ENCODE data around the gene ZBTB20.

Gene ZBTB20

GRCh38 chr3:114626751-114627150 is 520.3 kb downstream of the ZBTB20 start:
- no peak for DNase-seq (ENCODE audit: low spot score)
- no peak for TF ChIP-seq CTCF (IDR thresholded peaks at IDR 0.05; ENCODE audit: extremely low read depth, insufficient read depth, missing control alignments)
- in situ Hi-C loops (cut with MboI; ENCODE audit: low pct_unique_long_range_greater_than_20kb, low sequenced_read_pairs, unreplicated experiment), result no loop called here

DNA sequence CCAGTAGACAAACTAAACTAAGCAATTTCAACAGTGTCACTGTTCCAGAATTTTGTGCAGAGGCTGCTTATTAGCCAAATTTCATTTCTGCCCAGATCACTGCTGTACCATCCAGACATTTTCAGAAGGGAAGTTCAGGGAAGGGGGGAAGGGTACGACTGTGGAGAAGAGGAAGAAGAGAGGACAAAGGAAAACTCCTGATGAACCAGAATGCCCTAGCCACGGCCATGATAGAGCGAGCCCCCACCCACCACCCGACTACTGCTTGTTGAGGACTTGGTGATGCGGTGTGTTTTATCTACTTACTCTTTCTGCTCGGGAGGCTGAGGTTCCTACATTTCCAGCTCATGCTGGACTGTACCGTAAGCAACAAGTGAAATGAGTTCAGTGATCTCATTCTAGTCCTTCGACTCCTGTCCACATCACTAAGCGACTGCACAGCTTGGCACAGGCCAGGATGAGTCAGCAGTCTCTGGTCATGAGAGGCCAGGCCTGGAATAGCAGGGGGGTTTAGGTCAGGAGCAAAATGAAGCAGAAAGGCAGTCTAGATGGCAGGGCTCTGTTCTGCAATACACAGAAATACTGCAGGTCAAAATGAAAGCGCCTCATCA is 522.4 kb downstream of the ZBTB20 start:
- in situ Hi-C loops (cut with MboI; ENCODE audit: low pct_unique_long_range_greater_than_20kb, low sequenced_read_pairs, unreplicated experiment), result no loop called here
- no peak for DNase-seq (ENCODE audit: low spot score)
- TF ChIP-seq CTCF (IDR thresholded peaks at IDR 0.05; ENCODE audit: extremely low read depth, insufficient read depth, missing control alignments), result no peak

DNA sequence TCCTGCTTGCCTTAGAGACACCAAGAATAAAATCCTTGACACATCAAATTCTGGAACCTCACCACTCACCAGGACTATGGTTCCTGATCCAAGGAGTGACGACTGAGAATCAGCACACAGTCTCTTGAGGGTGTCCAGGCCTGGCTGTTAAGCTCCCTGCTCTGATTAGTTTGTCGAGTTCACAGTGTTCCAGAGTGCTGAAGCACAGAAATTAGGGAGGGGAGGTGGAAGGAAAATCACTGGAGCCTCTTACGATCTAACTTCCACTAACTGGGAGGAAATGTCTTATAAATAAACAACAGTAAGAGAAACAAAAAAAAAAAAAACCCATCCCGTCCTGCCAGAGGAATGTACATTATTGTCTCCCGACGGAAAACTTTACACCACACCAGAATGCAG is 523.0 kb downstream of the ZBTB20 start:
- in situ Hi-C loops (cut with MboI; ENCODE audit: low pct_unique_long_range_greater_than_20kb, low sequenced_read_pairs, unreplicated experiment), result no loop called here
- no peak for TF ChIP-seq CTCF (IDR thresholded peaks at IDR 0.05; ENCODE audit: extremely low read depth, insufficient read depth, missing control alignments)
- DNase-seq (ENCODE audit: low spot score), result no peak

DNA sequence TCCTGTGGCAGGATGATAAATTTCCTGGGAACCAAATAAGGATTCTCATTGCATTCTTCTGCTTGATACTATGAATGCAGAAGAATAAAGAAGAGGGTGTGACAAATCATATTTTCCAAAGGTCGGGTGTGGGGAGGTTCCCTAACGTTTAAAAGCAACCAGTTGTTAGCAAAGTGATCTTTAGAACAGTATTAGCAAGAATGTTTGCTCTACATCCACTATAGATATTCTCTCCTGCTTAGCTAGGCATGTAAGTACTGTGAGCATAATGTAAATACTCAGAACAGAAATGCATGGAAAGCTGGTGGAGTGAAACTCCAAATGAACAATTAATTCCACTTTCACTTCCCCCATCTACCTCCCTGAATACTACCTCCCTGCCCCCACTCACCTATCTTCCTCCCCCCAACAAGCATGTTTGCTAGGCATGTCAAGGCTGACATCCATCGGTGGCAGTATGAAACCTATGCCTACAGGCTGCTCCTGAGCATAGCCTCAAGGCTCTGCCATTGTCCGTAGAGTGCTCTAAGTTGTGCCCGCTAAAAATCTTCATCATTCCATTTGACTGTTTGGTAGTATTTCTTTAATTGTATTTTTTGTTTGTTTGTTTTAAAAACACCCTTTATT is 523.6 kb downstream of the ZBTB20 start:
- DNase-seq (ENCODE audit: low spot score), result no peak
- no peak for TF ChIP-seq CTCF (IDR thresholded peaks at IDR 0.05; ENCODE audit: extremely low read depth, insufficient read depth, missing control alignments)
- in situ Hi-C loops (cut with MboI; ENCODE audit: low pct_unique_long_range_greater_than_20kb, low sequenced_read_pairs, unreplicated experiment), result no loop called here

DNA sequence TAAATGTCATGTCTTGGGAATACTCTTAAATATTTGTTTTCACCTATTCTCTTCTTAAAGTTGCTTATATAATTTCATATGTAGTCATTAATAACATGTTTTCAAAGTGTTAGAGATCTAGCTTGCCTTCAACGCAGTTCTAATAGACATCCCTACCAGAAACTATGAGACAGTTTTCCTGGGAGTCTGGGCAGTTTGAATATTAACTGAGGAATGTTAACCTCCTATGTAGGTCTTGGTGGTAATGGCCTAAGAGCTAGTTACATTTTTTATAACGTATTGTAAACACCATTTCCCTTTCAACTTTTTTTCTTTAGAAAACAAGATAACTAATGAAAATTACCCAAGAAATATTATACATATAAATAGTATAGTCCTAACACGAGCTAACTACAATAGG is 525.1 kb downstream of the ZBTB20 start:
- in situ Hi-C loops (cut with MboI; ENCODE audit: low pct_unique_long_range_greater_than_20kb, low sequenced_read_pairs, unreplicated experiment), result no loop called here
- TF ChIP-seq CTCF (IDR thresholded peaks at IDR 0.05; ENCODE audit: extremely low read depth, insufficient read depth, missing control alignments), result no peak
- no peak for DNase-seq (ENCODE audit: low spot score)

GRCh38 chr3:114619771-114620170 is 527.3 kb downstream of the ZBTB20 start:
- DNase-seq (ENCODE audit: low spot score), result no peak
- in situ Hi-C loops (cut with MboI; ENCODE audit: low pct_unique_long_range_greater_than_20kb, low sequenced_read_pairs, unreplicated experiment), result no loop called here
- TF ChIP-seq CTCF (IDR thresholded peaks at IDR 0.05; ENCODE audit: extremely low read depth, insufficient read depth, missing control alignments), result no peak
